GM15510 (cell line): ENCODE data around the gene DDX23.
A peak's percentile ranks its signal among the peaks of the same experiment; 100 is the strongest.

Experiments used
- POLR2A ChIP-seq: IDR thresholded peaks from 3 replicates; pipeline ENCODE4 v1.6.1; 2011; ENCODE audit warnings: borderline replicate concordance; ENCODE audit not compliant: insufficient read length; ENCODE audit errors: extremely low read depth

Gene DDX23

DNA sequence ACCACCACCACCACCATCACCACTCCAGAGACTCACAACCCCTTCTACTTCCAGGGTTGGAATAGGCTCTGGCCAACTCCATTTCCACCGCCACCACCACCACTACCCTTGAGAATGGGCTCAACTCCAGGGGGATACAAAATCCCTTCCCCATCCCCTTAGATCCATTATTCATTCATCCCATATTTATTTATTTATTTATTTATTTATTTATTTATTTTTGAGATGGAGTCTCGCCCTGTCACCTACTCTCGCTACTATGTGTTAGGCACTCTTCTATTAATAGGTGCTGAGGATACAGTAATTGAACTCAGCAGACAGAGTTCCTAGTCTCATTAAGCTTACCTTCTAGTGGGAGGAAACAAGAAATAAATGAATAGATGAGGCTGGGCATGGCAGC is 58.3 kb downstream of the DDX23 start:
- TF ChIP-seq POLR2A, result no peak

DNA sequence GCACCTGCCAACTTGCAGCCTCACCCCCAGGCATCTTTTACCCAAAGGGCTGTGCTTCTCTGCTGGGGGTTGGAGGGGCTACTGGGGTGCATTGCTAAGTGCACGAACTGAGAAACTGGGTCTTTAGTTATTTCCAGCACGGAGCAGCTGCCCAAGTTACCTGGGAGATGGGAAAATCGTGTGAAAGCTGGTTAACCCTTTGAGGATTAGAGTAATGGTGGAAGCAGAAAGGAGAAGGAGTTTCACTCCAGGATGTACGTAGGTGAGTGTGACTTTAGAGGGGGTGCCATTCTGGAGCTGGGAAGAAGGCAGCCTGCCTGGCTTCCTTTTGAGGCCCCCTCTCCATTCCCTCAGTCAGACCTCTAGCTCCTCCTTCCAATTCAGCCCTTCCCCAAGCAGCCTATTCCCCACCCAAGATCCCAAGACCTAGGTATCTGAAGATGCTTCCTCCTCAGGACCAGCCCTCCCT is 62.1 kb downstream of the DDX23 start:
- TF ChIP-seq POLR2A, result no peak

DNA sequence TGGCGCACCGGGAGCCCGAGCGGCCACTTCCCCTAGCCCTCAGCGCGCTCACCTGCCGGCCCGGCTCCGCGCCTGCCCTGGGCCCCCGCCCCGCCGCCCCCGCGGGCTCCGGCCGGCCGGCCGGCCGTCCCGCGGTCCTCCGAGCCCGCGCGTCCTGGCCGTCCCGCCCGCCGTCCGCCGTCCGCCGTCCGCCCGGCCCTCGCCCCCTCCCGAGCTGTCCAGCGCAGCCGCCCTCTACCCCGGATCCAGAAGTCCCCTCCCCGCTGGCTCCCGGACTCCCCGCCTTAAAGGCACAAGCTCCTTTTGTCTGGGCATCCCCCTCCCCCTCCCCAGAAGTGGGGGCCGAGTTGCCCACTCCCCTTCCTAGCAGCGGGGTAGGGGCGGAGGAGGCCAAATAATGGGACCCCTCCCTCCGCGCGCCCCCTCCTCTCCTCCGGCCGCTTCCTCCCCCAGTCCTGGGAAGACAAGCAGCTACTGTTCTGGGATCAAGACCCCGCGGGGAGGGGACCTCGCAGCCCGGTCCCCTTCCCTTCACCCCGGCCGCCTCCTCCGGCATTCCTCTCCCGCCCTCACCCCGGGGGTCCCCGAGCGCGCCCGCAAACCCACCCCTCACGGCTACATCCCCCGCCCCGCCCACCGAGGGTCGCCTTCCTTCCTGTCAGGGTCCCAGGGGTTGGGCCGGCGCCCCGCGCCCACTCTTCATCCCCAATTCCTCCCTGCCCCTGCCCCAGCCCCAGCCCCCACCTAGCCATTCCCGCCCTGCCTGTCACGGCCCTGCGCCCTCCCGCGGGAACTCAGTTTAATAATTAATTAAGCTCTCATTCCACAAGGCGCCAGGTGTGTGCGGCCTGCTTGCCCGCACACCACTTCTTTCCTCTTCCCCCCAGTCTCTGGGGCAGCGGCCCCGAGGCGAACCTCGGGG is 62.8 kb downstream of the DDX23 start, which contains the start of gene ADCY6:
TSS of gene ADCY6 (minus strand) at position 236 of the 922 bp plus-strand sequence. CDS start 5,655 bp downstream, outside the sequence.
- TF ChIP-seq POLR2A, result peak; percentile 17

DNA sequence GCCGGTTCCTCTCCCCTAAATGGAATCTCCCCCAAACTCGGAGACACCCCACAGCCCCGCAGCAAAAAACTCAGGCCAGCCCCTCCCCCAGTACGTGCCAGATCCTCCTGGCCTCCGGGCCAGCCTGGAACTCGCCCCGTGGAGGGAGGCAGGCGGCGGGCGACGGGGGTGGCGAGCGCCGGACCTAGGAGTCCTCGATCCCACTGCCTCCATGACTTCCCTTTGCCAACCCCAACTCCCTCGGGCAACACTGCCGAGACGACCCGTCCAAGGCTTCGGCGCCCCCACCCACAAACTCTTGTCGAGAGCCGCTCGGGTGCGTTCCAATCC is 63.5 kb downstream of the DDX23 start:
- TF ChIP-seq POLR2A, result no peak

DNA sequence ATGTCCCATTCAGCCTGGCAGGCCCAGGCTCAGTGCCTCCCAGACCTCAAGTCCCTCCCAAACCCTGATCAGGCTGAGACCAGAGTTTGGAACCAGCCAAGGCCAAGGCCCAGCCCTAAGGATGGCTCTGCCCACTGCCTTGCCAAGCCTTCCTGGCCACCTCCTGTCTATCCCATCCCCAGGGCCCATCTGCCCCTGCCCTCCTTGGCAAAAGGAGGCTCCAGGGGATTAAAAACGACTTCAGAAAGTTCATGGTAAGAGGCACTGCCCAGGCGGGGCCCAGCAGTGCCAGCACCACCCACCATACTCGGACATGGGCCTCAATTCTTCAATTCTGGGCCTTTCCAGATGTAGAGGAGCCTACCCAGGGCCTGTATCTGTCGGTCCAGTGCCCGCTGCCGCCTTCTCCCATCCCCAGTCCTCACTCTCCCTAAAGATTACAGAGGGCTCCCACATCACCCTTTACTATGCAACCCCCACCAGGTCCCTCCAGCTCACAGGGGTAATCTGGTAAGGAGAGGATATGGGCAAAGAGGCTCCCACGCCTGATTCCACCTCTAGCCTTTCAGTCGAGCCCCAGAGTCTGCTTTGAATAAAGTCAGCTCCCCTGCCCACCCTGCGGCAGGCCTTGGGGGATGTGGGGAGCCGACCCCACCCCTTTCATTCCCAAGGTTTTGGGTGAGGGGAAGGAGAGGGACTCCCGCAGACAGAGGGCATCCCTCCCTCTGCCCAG is 64.0 kb downstream of the DDX23 start:
- TF ChIP-seq POLR2A, result no peak

DNA sequence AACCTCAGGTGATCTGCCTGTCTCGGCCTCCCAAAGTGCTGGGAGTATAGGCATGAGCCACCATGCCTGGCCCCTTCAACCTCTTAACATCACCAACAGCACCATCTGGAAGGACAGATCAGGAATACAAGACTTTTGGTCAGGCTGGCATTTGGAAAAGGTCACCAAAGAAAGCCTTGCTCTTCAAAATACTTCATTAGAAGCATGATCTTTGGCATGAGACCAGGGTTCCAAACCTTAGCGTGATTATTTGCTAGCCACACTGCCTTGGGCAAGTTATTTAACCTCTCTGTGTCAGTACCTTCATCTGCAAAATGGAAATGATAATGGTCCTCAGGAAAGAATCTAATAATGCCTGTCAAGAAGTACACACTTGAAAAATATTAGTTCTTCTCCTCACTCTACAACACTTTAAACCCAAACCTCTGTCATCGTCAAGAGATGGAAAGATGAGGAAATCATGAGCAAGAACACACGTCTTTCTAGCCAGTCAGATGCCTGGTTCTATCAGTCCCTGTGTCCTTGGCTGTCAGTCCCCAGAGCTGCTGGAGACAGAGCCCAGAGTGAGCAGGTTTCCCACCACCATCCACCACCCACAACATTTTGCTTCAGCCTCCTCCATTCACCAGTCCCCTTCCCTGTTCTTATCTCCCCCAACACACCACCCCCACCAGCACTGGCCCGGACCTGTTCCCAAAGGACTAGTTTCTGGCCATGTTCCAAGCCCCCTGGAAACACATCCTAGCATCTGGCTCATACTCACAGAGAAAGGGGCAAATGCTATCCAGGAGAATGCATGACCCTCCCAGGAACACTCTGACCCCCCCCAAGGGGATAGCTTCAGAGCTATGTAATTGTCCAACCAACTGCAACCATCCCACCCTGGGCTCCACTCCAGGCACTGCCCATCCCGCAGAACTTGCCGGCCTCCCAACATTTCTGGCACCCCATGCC is 65.1 kb downstream of the DDX23 start:
- TF ChIP-seq POLR2A, result no peak

DNA sequence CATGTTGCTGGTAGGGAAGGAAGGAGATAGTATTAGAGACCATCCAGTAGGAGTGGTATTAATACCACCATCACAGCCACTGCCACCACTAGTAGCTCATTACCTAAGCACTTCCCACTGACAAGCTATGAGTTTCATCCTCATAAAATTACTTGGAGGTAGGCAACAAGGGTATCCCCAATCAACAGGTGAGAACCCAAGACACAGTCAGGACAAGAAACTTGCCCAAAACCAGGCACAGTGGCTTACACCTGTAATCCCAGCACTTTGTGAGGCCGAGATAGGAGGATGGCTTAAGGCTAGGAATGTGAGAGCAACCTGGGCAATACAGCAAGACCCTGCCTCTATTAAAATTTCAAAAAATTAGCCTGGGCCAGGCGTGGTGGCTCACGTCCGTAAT is 68.5 kb downstream of the DDX23 start:
- TF ChIP-seq POLR2A, result no peak

DNA sequence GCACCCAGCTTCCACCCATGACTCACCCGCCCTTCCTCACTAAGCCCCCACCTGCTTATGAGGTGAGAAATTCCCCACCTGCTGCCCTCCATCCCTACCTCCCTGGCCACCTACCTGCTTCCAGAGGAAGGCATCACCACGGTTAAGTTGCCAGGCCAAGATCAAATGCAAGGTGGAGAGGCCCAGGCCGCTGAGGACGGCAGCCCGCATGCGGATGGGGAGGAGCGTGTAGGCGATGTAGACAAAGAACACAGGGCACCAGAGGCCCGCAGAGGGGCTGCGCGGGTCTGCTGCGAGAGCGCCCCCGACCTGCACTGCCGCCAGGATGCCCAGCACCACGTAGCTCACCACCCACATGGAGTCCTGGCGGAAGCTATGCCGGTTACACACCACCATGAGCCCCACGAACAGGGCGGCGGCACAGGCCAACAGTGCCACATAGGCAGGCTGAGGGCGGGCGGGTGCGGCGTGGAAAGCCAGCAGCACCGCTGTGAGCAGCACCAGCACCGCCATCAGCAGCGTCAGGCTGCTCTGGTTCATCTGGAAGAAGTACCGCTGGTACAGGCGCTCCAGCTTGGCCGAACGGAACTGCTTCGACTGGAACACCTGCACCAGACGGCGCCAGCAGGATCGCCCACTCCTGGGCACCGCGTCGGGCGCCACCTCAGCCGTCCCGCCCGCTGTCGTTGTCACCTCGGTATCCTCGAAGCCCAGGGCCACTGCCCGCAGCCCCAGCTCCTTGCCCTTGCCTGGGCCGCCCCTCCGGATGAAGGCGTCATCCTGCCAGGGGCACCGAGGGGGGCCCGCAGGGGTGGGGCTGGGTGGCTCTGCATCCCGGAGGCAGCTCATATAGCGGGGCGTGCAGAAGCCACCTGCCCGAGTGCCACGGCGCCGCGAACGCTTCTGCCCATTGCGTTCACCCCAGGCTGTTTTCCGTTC is 69.2 kb downstream of the DDX23 start:
- no peak for TF ChIP-seq POLR2A

DNA sequence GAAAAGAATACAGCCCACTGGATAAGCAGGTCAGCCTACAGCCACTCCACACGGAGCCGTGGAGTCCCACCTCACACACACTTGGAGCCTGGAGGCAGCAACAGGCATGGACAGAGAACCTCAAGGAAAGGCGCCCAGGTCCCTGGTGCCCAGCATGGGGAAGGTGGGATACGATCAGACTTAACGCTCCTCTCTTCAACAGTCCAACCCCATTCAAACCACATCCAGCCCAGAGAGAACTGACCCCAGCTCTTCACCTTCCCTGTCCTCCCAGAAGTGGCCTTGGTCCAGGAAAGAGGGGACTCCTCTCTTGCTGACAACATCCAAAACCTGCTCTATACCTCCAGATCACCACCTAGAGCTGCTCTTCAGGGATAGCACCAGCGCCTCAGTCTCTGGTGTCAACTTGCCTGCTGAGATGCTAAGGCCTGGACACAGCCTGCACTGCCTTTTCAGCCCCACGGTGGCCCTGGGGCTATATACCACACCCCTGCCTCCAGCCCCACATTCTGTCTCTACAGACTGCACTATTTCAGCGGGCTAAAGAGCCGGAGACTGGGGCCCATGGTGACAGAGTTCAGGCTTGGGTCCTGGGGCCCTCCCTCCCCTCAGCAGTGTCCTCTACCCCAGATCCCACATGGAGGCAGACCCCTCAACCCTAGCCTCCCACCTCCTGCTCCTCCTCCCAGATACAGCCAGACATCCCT is 70.1 kb downstream of the DDX23 start:
- no peak for TF ChIP-seq POLR2A

DNA sequence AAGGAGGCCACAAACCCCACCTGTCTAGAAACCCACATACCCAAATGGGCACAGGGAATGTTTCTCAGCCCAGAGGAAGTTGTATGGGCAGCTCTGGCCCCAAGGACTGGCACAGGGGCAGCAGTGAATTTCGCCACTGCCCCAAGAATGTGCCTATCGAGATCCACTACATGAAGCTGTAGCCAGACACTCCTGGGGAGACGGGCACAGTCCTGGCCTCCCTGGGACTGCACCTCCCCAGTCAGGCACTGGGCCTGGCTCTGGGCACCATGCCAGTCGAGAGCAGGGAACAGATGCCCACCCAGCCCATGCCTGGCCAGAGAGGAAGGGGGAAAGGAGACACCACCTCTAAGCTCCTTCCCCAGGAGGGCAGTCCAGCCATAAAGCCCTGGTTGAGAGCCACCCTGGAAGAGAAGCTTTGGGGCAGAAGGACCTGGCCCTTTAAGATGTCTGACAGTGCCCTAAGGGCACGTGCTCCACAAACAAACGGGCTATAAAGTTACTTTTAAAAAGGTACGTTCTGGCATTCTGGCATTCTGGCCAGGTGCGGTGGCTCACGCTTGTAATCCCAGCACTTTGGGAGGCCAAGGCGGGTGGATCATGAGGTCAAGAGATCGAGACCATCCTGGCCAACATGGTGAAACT is 71.5 kb downstream of the DDX23 start:
- TF ChIP-seq POLR2A, result no peak

DNA sequence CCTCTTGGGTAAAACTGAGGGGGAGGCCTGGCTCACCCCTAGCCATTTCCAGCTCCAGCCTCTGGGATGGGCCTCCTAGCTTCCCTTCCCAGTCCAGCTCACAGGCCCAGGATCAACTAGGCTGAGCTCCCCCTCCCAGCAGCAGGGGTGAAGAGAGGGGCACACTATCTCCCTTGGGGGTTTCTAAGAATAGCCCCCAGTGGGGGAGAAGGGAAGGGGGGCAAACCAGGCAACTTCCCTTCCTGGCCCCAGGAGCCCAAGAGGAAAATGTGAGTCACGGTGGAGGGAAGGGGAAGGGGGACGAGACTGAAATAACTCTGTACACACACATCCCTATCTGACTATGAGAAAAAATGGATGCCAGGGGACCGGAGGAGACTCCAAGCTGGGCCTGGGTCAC is 72.1 kb downstream of the DDX23 start:
- TF ChIP-seq POLR2A, result no peak
